Astrocyte of the hippocampus (primary cell): Measurements from ENCODE around the gene SF3B3.

Experiments
- DNase-seq: peaks from one replicate; pipeline ENCODE4 v3.0.0; 2011; ENCODE audit warnings: low read depth, low spot score

SF3B3 gene

DNA sequence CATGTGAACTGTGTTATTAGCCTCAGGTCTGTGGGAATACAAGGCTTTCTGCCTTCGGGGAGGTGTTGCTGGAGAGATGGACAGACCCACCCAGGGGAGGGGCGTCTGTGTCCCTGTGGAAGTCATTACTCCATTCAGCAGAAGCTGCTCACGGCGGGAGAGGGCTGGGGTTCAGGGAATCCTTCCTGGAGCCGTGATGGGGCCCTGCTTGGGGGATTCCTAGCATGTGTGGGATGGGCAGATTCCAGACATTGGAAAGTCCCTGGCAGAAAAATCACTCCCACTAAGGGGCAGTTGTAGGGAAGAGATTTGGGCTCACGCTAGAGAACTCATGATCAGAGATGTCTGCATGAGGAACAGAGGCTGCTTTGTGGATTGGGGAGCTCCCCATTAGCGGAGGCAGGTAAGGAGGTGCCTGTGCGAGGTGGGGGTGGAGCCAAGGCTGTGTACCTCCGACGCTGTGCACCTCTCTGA, 66.4 kb downstream of the SF3B3 start:
- DNase-seq = peak; percentile 81

DNA sequence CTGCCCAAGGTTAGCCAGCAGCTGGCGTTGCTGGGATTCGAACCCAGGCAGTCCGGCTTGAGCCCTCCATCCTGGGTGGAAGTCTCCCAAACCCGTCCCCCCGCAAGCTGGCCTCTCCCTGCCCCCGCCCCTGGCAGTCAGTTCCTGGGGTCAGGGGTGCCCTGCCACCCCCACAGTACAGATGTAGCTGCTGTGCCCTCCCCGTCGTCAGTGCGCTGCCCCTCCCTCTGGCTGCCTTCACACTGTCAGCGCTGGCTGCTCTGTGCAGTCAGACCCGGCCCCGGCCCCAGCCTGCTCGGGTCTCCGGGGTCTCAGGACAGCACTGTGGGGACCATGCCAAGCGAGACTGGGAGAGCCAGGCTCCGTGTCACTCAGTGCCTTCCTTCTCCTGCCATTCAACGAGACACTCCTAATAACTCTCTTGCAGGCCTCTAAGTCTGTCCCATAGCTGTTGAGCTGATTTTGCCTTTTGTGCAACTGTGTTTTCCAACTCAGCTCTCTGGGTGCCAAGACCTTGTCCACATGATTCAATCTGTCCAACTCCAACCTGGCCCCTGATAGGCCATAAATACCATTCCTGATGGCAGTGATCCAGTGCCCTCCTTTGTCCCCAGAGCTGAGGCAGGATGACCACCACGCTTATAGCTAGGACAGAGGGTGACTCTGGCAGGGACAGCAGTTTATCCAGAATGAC, 67.3 kb downstream of the SF3B3 start:
- no peak for DNase-seq

DNA sequence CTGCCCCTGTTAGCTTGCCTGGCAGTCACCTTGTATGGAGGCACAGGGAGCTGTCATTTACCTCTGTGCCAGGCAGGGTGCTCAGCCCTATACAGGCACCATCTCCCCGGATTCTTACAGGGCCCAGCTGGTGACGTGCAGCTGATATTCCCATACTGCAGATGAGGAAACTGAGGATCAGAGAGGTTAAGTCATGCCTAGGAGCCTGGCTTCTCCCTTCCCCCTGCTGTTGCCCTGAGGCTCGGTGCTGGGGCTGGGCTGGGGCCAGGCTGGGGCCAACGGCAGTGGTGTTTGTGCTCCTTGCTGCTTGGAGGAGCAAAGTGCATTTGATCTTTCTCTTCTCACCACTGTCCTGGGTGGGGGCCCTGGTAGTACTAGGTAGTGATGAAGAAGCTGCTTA, 68.0 kb downstream of the SF3B3 start:
- no peak for DNase-seq

DNA sequence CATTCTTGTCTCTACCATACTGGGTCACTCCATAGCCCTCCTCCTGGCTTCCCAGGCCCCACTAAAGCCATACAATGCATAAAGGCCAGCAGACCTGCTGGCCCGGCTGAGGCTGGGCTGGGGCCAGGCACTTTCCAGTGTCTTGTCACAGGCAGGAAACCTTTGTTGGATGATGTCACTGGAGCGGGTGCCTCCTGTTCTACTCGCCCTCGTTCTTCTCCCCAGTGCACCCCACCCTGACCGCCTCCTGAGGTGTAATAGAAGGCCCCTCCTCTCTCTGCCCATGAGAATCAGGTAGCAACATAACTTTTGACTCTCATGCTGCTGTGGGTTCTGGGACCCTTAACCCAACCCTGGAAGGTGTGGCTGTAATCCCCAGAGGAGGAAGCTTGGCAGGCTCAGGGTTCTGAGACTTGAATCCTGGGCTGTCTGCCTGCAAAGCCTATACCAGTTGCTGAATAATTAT, 68.5 kb downstream of the SF3B3 start:
- DNase-seq = no peak

DNA sequence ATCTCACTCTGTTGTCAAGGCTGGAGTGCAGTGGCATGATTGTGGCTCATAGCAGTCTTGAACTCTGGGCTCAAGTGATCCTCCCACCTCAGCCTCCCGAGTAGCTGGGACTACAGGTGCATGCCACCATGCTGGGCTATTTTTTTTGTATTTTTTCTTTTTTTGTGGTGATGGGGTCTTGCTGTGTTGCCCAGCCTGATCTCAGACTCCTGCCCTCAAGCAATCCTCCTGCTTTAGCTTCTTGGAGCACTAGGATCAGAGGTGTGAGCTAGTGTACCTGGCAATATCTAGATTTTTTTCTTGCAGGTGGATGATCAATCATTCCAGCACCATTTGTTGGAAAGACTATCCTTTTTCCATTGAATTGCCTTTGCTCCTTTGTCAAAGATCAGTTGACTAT, 69.9 kb downstream of the SF3B3 start:
- no peak for DNase-seq

DNA sequence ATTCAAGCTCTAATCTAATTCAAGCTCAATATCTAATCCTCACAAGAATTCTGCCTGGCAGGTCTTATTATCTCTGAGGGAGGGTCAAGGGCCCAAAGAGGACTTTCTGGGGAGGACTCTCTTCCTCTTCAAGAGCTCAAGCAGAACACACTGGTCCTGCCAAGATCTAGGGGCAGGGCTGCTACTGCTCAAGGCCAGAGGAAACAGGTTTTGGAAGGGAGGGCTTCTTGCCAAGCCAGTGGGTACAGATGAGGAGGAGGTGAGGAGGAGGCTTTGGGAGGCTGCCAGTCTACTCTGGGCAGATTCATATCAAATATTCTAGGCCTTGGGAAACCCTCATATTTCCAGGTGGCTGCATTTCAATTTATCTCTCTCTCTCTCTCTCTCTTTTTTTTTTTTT, 71.0 kb downstream of the SF3B3 start:
- DNase-seq = no peak

DNA sequence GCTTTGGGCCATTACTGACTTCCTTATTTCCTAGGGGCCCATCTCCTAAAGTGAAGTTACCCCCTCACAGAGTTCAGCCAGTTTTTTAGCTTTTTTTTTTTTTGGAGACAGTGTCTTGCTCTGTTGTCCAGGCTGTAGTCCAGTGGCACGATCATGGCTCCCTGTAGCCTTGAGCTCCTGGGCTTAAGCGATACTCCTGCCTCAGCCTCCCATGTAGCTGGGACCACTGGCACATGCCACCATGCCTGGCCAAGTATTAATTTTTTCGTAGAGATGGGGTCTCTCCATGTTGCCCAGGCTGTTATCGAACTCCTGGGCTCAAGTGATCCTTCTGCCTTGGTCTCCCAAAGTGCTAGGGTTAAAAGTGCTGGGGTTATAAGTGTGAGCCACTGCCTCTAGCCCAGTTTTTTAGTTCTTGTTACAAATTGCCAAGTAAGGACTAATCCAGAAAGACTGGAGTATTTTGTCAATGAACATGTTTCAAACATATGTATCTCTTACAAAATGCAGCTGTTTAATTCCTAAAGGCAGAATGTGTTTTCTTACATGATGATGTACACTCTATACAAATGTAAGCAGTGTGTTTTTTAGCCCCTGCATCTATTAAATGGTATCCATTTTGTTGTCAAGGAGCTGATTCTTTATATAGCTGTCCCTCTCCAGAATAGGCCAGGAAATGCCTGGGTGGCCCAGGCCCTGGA, 73.7 kb downstream of the SF3B3 start:
- no peak for DNase-seq

DNA sequence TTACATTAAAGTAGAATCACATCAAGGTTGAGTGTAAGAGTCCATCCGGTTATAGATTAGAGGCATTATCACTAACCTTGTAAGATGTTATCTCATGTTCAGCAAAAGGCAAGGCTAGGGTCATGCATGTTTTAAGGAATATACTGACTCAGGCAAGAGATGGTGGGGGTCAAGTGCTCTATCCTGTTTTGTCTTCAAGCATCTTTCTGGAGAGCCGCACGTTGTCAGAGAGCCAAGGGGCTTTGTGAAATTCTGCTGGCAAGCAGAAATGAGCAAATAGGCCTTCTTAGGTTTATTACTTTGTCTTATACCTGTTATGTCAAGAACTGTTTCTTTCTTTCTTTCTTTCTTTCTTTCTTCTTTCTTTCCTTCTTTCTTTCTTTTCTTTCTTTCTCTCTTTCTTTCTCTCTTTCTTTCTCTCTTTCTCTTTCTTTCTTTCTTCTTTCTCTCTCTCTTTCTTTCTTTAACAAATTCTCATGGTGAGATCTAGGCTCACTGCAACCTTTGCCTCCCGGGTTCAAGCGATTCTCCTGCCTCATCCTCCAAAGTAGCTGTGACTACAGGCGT, 75.4 kb downstream of the SF3B3 start:
- no peak for DNase-seq

DNA sequence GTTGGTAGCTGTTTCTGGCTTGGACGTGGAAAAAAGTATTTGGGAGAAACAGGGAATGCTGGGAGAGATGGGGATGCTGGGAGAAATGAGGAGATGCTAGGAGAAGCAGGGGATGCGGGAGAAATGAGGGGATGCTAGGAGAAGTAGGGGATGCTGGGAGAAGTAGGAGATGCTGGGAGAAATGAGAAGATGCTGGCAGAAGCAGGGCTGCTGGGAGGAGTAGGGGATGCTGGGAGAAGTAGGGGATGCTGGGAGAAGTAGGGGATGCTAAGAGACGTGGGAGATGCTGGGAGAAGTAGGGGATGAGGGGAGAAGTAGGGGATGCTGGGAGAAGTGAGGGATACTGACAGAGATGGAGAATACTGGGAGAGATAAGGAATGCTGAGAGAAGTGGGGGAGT, 77.1 kb downstream of the SF3B3 start:
- no peak for DNase-seq

DNA sequence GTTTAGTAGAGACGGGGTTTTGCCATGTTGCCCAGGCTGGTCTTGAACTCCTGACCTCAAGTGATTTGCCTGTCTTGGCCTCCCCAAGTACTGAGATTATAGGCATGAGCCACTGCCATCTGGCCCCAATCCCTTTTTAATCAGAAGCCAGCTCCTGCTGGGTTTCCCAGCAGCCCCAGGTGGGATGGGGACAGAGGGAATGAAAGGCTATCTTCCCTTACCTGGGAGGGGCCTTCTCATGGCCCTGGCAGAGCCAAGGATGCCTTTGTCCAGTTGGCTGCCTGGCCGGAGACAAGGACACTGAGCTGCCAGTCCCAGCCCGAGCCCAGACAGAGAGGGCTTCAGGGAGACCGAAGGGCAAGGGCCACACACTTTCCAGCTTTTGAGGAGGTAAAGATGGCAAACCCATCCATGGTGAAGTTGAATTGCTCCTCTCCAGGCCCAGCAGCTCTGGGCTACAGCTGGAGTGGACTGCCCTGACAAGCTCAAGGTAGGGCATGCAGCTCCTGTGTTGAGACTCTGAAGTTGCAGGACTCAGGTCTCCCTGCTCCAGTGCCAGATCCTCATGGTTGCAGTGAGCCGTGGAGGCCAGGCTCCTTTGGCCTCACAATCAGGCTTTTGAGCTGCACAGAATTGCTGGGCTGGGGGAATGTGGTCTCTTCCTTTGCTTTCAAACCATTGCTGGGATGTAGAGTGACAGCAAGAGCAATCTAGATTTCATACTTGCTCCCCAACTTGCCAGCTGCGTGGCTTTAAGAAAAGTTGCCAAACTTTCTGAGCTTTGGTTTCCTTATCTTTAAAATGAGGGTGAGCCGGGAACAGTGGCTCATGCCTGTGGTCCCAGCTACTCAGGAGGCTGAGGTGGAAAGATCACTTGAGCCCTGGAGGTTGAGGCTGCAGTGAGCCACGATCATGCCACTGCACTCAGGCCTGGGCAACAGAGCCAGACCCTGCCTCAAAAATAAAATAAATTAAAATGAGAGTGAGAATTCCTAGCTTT, 78.3 kb downstream of the SF3B3 start:
- DNase-seq = peak; percentile 65

DNA sequence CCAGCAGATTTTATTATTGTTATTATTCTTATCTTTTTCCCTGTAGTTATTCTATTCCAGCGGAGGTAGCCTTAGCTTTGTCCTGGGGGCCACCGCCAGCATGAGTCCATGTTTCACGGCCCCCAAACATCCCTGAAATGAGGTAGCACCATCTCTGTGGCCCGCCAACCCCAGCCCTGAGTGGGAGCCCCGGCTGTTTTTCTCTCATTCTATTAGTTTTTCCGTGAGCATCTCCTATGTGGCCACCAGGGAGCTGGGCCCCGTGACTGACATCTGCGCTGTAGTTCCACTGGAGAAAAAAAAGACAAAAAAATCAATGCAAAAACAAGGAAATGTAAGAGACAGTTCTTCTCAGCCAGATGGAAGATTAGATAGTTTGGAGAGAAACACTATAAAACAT, 79.2 kb downstream of the SF3B3 start:
- DNase-seq = no peak

DNA sequence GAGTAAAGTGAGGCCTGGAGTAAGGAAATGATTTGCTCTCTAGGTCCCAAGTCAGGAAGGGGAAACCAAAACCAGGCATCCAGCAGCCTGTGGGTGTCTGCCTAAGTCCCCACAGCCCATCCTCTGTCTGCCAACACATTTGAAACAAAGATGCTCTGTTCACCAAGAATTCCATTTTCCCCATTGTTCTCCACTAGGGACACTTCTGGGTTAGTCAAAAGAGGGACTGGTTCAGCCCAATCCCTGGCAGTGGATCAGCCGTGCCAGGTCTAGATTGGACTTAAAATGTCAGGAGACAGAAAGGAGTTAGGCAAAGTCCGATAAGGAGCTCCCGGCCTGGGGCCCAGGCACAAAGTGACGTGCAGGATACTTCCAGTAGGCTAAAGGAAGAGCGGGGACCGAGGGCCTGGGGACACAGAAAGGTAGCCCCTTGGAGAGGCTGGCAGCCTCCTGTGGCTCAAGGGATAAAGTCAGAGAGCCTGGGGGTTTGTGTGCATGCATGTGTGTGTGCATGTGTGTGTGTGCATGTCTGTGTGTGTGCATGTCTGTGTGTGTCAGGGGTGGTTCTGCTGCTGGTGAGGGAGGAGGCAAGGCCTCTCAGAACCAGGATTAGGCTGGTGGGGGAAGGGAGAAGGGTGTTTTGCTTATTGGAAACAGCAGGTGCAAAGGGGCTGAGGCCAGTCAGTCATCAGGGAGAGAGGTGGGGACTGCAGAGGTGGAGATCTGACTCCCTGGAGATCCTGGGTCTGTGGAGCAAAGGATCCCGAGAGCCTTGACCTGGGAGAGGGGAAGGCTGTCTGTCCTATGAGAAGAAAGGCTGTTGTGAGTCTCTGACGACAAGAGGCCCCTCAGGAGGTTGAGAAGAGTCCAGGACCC, 81.0 kb downstream of the SF3B3 start:
- DNase-seq = no peak

DNA sequence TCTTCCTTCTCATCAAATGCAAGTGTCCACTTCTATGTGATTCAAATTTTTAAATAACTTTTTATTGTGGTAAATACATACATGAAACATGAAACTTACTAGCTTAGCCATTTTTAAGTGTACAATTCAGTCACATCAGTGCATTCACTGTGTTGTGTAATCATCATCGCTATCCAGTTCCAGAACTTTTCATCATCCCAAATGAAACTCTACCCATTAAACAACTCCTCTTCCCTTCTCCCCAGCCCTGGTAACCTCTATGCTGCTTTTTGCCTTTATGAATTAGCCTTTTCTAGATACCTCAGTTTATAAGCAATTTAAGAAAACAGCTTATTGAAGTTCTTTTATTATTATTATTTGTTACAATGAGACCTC, 81.7 kb downstream of the SF3B3 start:
- DNase-seq = no peak

DNA sequence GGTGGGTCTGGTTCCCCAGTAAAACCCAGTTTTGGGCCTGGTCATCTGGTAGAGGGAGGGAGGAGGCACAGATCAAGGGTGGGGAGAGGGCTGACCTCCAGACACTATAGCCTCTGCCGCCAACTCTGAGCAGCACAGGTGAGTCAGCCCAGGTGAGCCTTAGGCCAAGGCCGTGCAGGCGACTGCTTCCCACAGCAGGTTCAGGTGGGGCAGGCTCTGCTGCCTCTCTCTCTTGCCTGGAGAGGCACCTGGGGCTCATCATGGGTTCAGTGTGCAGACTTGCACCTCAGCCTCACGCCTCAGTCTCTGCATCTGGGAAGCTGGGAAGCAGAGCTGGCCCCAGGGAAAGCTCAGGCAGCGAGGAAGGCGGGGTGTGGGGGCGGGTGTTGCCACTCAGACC, 84.9 kb downstream of the SF3B3 start:
- no peak for DNase-seq

DNA sequence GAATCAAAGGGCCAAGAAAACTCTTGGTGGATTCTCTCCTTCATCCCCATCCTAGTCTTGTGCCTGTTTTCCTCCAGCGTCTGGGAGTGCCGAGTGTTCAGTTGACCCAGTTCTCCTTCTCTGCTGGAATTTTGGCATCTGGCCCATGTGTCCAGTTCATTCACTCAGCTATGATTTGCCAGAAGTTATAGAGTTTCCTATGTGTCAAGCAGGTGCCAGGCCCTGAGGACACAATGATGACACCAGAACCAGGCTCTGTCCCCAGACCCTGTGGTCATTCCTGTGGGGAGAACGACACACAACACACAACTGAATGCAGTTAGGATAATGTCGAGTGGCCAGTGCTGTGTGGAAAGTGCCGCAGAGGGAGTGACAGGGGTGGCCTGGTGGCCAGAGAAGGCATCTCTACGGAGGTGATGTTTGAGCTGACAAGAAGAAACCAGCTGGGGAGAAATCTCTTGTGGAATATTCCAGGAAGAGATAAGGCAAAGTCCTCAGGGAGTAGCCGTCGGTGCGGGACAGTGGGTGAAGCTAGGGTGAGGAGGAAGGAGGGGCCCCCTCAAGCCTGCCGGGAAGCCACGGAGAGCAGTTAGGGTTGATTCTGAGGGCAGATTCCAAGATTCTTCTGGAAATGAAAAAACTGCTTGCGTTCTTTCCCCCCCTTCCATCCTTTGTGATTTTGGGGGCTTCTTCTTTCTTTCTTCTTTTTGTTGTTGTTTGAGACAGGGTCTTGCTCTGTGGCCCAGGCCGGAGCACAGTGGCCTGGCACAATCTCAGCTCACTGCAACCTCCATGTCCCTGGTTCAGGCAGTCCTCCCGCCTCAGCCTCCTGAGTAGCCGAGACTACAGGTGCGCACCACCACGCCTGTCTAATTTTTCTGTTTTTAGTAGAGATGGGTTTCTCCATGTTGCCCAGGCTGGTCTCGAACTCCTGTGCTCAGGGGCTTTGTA, 86.9 kb downstream of the SF3B3 start:
- no peak for DNase-seq

DNA sequence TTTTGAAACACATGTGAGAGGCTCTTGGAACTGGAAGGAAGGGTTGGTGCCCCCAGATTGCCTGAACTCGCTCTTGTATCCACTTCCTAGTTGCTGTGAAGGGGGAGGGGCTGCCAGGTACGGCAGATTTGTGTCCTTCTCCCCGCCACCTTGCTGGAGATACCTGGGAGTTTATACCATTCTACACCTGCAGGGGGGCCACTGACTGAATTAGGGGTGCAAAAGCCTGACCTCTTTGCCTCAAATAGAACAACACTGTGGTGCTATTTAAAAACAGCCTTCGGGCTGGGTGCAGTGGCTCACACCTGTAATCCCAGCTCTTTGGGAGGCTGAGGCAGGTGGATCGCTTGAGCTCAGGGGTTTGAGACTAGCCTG, 87.6 kb downstream of the SF3B3 start:
- no peak for DNase-seq

DNA sequence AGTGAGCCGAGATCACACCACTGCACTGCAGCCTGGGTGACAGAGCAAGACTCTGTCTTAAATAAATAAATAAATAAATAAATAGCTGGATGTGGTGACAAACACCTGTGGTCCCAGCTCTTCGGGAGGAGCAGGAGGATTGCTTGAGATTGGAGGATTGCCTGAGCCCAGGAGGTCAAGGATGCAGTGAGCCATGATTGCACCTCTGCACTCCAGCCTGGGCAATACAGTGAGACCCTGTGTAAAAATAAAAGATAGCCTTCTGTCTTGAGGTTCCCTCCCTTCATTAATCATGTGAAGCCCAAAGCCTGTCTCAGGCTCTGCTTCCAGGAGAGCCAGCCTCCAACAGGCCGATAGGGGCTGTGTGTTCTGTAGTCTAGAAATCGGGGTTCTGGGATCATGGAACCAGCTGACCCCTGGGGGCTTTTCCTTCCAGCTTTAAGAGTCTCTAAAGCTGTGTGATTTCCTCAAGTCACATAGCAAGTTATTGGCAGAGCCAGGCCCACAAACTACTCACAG, 88.2 kb downstream of the SF3B3 start:
- DNase-seq = no peak

DNA sequence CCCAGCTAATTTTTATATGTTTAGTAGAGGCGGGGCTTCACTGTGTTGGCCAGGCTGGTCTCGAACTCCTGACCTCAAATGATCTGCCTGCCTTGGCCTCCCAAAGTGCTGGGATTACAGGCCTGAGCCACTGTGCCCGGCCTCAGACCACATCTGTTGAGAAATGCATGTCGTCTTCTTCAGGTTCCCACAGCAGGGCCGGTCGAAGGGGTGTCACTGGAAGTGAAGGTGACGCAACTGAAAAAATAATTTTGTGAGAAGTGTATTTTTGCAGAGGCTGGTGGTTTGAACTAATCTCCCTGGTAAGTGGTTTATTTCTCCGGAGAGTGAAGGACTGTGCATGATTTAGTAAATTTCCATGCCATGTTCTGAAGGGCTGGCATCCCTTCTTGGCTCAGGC, 89.3 kb downstream of the SF3B3 start:
- DNase-seq = no peak

DNA sequence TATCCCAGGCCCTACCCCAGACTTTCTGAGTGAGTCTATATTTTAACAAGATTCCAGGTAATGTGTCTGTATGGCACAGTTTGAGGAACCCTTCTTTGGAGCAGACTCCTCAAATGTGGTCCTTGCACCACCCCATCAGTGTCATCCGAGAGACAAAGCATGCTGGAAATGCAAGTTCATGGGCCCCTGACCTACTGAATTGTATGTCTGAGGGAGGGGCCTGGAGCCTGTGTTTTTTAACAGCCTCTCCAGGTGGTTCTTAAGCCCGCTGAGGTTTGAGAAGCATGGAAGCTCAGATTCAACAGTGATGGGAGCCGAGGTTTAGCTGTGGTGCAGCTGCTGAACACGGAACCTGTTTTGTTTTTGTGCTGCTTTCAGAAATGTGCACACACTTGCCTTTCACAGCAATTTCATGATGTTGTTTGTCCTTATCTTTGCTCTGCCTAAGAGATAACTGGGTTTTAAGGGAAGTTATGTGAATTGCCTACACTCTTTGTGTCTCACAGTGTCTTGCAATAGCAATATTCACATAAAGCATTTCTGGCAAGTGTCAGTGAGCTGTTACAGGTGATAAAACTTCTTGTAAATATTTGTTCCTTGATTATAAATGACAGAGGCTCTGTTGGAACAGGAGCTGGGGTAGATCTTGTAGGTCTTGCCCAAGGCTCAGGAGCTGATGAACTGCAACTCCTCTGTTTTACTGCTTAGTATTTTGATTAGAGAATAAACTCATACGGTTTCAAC, 90.8 kb downstream of the SF3B3 start:
- no peak for DNase-seq
